Jurkat, Clone E6-1 (cell line): ENCODE data around the gene SEC22C. TPM values are rescaled to one million over a fixed set of nuclear protein-coding genes. Genes with fewer than 3 reads are reported as not detected.
"Not testable (repeated sequence)": the region's sequence is repeated elsewhere in the genome, so short reads cannot be mapped to it uniquely, and the experiment has no call there.

ENCODE experiments used
- DNase-seq: peaks from one replicate; pipeline ENCODE4 v3.0.0-alpha.2; 2011; ENCODE audit warnings: low read depth, low spot score
- H3K4me3 ChIP-seq: 2 replicates; pipeline ENCODE4 v1.5.1; 2011; ENCODE audit warnings: mild to moderate bottlenecking, low read length, control low read depth, moderate library complexity
- polyA plus RNA-seq: library from polyadenylated mRNA; unstranded; fragments of >200 nt; gene quantifications from one replicate; pipeline ENCODE4 v1.2.1, GENCODE V29; 2012; ENCODE audit warnings: missing spikeins; ENCODE audit not compliant: insufficient read length, insufficient read depth

SEC22C gene
- 34.4 TPM for polyA plus RNA-seq

GRCh38 chr3:42581709-42582473 is at the start of gene SEC22C:
TSS of gene SEC22C (minus strand) at chr3:42581967. CDS start at chr3:42569046, 12,921 bp downstream.
- peak within 1 kb of the TSS; percentile 77 for H3K4me3 ChIP-seq
- peak; percentile 88 for DNase-seq

- peak; percentile 20 for DNase-seq
- H3K4me3 ChIP-seq = no peak overlapping the region
Measured at GRCh38 chr3:42613462-42613861, 31.7 kb upstream of the SEC22C start.

GRCh38 chr3:42612928-42613327 is 31.2 kb upstream of the SEC22C start:
- no peak for DNase-seq
- no peak overlapping the region for H3K4me3 ChIP-seq

- H3K4me3 ChIP-seq = no peak overlapping the region
- DNase-seq = no peak
Measured at GRCh38 chr3:42612217-42612616, 30.4 kb upstream of the SEC22C start.

GRCh38 chr3:42610976-42611375 is 29.2 kb upstream of the SEC22C start:
- H3K4me3 ChIP-seq = no peak overlapping the region
- no peak for DNase-seq

GRCh38 chr3:42608581-42608980 is 26.8 kb upstream of the SEC22C start:
- H3K4me3 ChIP-seq = no peak overlapping the region
- no peak for DNase-seq

GRCh38 chr3:42605546-42606173 is 23.9 kb upstream of the SEC22C start:
- no peak overlapping the region for H3K4me3 ChIP-seq
- DNase-seq = no peak

- no peak overlapping the region for H3K4me3 ChIP-seq
- DNase-seq = no peak
Measured at GRCh38 chr3:42602961-42603360, 21.2 kb upstream of the SEC22C start.

- peak; percentile 28 for DNase-seq
Measured at GRCh38 chr3:42601896-42602581, 20.3 kb upstream of the SEC22C start.

GRCh38 chr3:42600958-42601675 is 19.4 kb upstream of the SEC22C start:
- DNase-seq = peak; percentile 68
- peak overlapping the region; percentile 91 for H3K4me3 ChIP-seq

More at GRCh38 chr3:42601896-42602581, 20.3 kb upstream of the SEC22C start:
- peak overlapping the region; percentile 91 for H3K4me3 ChIP-seq

GRCh38 chr3:42600111-42600957 is 18.6 kb upstream of the SEC22C start, which contains the start of gene NKTR:
TSS of gene NKTR (plus strand) at chr3:42600686. CDS start at chr3:42601007, 321 bp downstream.
- peak within 1 kb of the TSS; percentile 91 for H3K4me3 ChIP-seq
- peak; percentile 99 for DNase-seq

- H3K4me3 ChIP-seq = not testable (repeated sequence)
Measured at GRCh38 chr3:42597098-42597497, 15.3 kb upstream of the SEC22C start.

GRCh38 chr3:42595682-42596081 is 13.9 kb upstream of the SEC22C start:
- no peak for DNase-seq
- H3K4me3 ChIP-seq = no peak overlapping the region

More at GRCh38 chr3:42597098-42597497, 15.3 kb upstream of the SEC22C start:
- not testable (repeated sequence) for DNase-seq

GRCh38 chr3:42593635-42594034 is 11.9 kb upstream of the SEC22C start:
- no peak overlapping the region for H3K4me3 ChIP-seq
- no peak for DNase-seq

GRCh38 chr3:42591811-42592210 is 10.0 kb upstream of the SEC22C start:
- no peak for DNase-seq
- peak overlapping the region; percentile 71 for H3K4me3 ChIP-seq

GRCh38 chr3:42590989-42591756 is 9.4 kb upstream of the SEC22C start:
- H3K4me3 ChIP-seq = peak overlapping the region; percentile 71
- no peak for DNase-seq

GRCh38 chr3:42589382-42590109 is 7.8 kb upstream of the SEC22C start:
- DNase-seq = no peak
- H3K4me3 ChIP-seq = peak overlapping the region; percentile 71
